ENCODE measurements around the gene NOC2L. TPM values are rescaled to one million over a fixed set of nuclear protein-coding genes. Genes with fewer than 3 reads are reported as not detected.

Gene NOC2L
- polyA plus RNA-seq, 1 donor (not counting 4 experiments of a cell fraction or from before 2014, with no cell fraction given), result 51.8 TPM

- H3K27me3 ChIP-seq (ENCODE audit: control insufficient read depth, extremely low read depth, insufficient read depth, low read length), result no peaks in the 10 kb centered on the region
- TF ChIP-seq CTCF (optimal IDR thresholded peaks at IDR 0.05 in 1 of 3, IDR thresholded peaks at IDR 0.05 in 1 of 3, conservative IDR thresholded peaks at IDR 0.05 in 1 of 3; ENCODE audit: extremely low read depth in 1 of 3, insufficient read depth in 2 of 3, low read length in 3 of 3), result no peak
- no peak for TF ChIP-seq EZH2 (IDR thresholded peaks at IDR 0.05; ENCODE audit: low read length)
- no peaks in the 10 kb centered on the region for H3K79me2 ChIP-seq (ENCODE audit: control insufficient read depth, insufficient read depth, low read length)
- no peak for DNase-seq (ENCODE audit: low read depth, low spot score)
- H3K4me1 ChIP-seq (ENCODE audit: control insufficient read depth, extremely low read depth, insufficient read depth, low read length), result peaks cover 13% of the 10 kb centered on the region
- H3K9me1 ChIP-seq (ENCODE audit: control insufficient read depth, extremely low read depth, insufficient read depth, low read length), result no peaks in the 10 kb centered on the region
- dilution Hi-C loops (cut with MboI; ENCODE audit: extremely low pct_ligation_motif_present, low sequenced_read_pairs), result no loop called here
- H3K4me3 ChIP-seq (ENCODE audit: control insufficient read depth in 2 of 3, extremely low read depth in 1 of 3, insufficient read depth in 2 of 3, low read depth in 1 of 3, low read length in 3 of 3), result peak overlapping the region; percentile 63 to 84 (median 70)
- H3K4me2 ChIP-seq (ENCODE audit: control insufficient read depth, extremely low read depth, insufficient read depth, low read depth, low read length), result peak overlapping the region; percentile 94
- no peaks in the 10 kb centered on the region for H3K9me3 ChIP-seq (ENCODE audit: control insufficient read depth, low read depth, low read length)
- H4K20me1 ChIP-seq (ENCODE audit: control insufficient read depth, extremely low read depth, insufficient read depth, low read length), result no peaks in the 10 kb centered on the region
- H2AFZ ChIP-seq (ENCODE audit: control insufficient read depth, low read length), result no peak overlapping the region
- H3K27ac ChIP-seq (ENCODE audit: control insufficient read depth, insufficient read depth, low read length), result peak overlapping the region; percentile 96
- peak overlapping the region; percentile 97 for H3K9ac ChIP-seq (ENCODE audit: control insufficient read depth, extremely low read depth, insufficient read depth, low read length)
- peaks cover 0 to 5% of the 10 kb centered on the region in 2 experiments for H3K36me3 ChIP-seq (ENCODE audit: control insufficient read depth in 2 of 2, extremely low read depth in 1 of 2, insufficient read depth in 2 of 2, low read length in 2 of 2)
- no peak for FAIRE-seq
These were observed 8.6 kb upstream of the NOC2L start for GRCh38 chr1:967466-968343.

- no peak for FAIRE-seq
- H3K79me2 ChIP-seq (ENCODE audit: control insufficient read depth, insufficient read depth, low read length), result no peaks in the 10 kb centered on the region
- H3K4me1 ChIP-seq (ENCODE audit: control insufficient read depth, extremely low read depth, insufficient read depth, low read length), result peaks cover 13% of the 10 kb centered on the region
- no peaks in the 10 kb centered on the region for H3K9me3 ChIP-seq (ENCODE audit: control insufficient read depth, low read depth, low read length)
- H3K36me3 ChIP-seq (ENCODE audit: control insufficient read depth in 2 of 2, extremely low read depth in 1 of 2, insufficient read depth in 2 of 2, low read length in 2 of 2), result peaks cover 0 to 7% of the 10 kb centered on the region in 2 experiments
- H3K4me3 ChIP-seq (ENCODE audit: control insufficient read depth in 2 of 3, extremely low read depth in 1 of 3, insufficient read depth in 2 of 3, low read depth in 1 of 3, low read length in 3 of 3), result peak overlapping the region; percentile 70 to 85 (median 84)
- no peak for DNase-seq (ENCODE audit: low read depth, low spot score)
- H3K9me1 ChIP-seq (ENCODE audit: control insufficient read depth, extremely low read depth, insufficient read depth, low read length), result no peaks in the 10 kb centered on the region
- H3K27ac ChIP-seq (ENCODE audit: control insufficient read depth, insufficient read depth, low read length), result peak overlapping the region; percentile 96
- peak overlapping the region; percentile 75 for H2AFZ ChIP-seq (ENCODE audit: control insufficient read depth, low read length)
- H4K20me1 ChIP-seq (ENCODE audit: control insufficient read depth, extremely low read depth, insufficient read depth, low read length), result no peaks in the 10 kb centered on the region
- dilution Hi-C loops (cut with MboI; ENCODE audit: extremely low pct_ligation_motif_present, low sequenced_read_pairs), result no loop called here
- H3K27me3 ChIP-seq (ENCODE audit: control insufficient read depth, extremely low read depth, insufficient read depth, low read length), result no peaks in the 10 kb centered on the region
- peak overlapping the region; percentile 97 for H3K9ac ChIP-seq (ENCODE audit: control insufficient read depth, extremely low read depth, insufficient read depth, low read length)
- peak overlapping the region; percentile 94 for H3K4me2 ChIP-seq (ENCODE audit: control insufficient read depth, extremely low read depth, insufficient read depth, low read depth, low read length)
- TF ChIP-seq EZH2 (IDR thresholded peaks at IDR 0.05; ENCODE audit: low read length) (no peak), CTCF (optimal IDR thresholded peaks at IDR 0.05 in 1 of 3, IDR thresholded peaks at IDR 0.05 in 1 of 3, conservative IDR thresholded peaks at IDR 0.05 in 1 of 3; ENCODE audit: extremely low read depth in 1 of 3, insufficient read depth in 2 of 3, low read length in 3 of 3) (no peak)
These were observed 7.7 kb upstream of the NOC2L start for GRCh38 chr1:966704-967300.

Data from keratinocyte (primary cell).